ENCODE measurements around the gene TNFRSF19. TPM values are rescaled to one million over a fixed set of nuclear protein-coding genes. Genes with fewer than 3 reads are reported as not detected.

Gene TNFRSF19
- total RNA-seq, 3 donors from 2014 or later (not counting 1 experiment from before 2014, with no cell fraction given): 0.07 to 0.60 (median 0.36) TPM

GRCh38 chr13:23715762-23716235 lies 145.6 kb downstream of the TNFRSF19 start:
- WGBS (ENCODE audit: insufficient coverage): 86% methylated on average over 11 of the region's 11 CpGs
- DNase-seq: peak in 1 of 2 donors; percentile 12

GRCh38 chr13:23716401-23716800 lies 146.2 kb downstream of the TNFRSF19 start:
- DNase-seq (no peak), ATAC-seq (no peak)
- Histone ChIP-seq H3K9me3 (ENCODE audit: control insufficient read depth, insufficient read depth, low read length) (no peaks in the 10 kb centered on the region), H3K36me3 (ENCODE audit: control insufficient read depth, insufficient read depth, low read length) (no peaks in the 10 kb centered on the region), H3K4me3 (ENCODE audit: low read length) (no peak overlapping the region), H3K27me3 (ENCODE audit: control insufficient read depth, insufficient read depth, low read length) (no peaks in the 10 kb centered on the region), H3K4me1 (ENCODE audit: control insufficient read depth, insufficient read depth, low read length) (no peaks in the 10 kb centered on the region), H3K27ac (ENCODE audit: low read length) (no peak overlapping the region)
- H3K36me3 Mint-ChIP-seq: no peaks in the 10 kb centered on the region
- H3K27me3 Mint-ChIP-seq (ENCODE audit: low read depth in 2 of 2): peaks cover 18 to 20% of the 10 kb centered on the region in 2 donors
- 97% methylated on average over 1 of the region's 2 CpGs for WGBS (ENCODE audit: insufficient coverage)
- no peaks in the 10 kb centered on the region for H3K9me3 Mint-ChIP-seq
- H3K4me3 Mint-ChIP-seq: no peak overlapping the region
- TF ChIP-seq CTCF (IDR thresholded peaks at IDR 0.05): no peak
- H3K4me1 Mint-ChIP-seq: no peaks in the 10 kb centered on the region
- H3K27ac Mint-ChIP-seq: no peak overlapping the region
- intact Hi-C loops (cut with micrococcal nuclease): no loop called here

More at GRCh38 chr13:23715762-23716235, 145.6 kb downstream of the TNFRSF19 start:
- intact Hi-C loops (cut with micrococcal nuclease): no loop called here
- H3K4me3 Mint-ChIP-seq: no peak overlapping the region
- no peak overlapping the region for H3K27ac ChIP-seq (ENCODE audit: low read length)
- H3K4me1 ChIP-seq (ENCODE audit: control insufficient read depth, insufficient read depth, low read length): no peaks in the 10 kb centered on the region
- H3K27ac Mint-ChIP-seq: no peak overlapping the region
- no peaks in the 10 kb centered on the region for H3K4me1 Mint-ChIP-seq
- H3K4me3 ChIP-seq (ENCODE audit: low read length): no peak overlapping the region
- H3K9me3 Mint-ChIP-seq: no peaks in the 10 kb centered on the region
- no peak for TF ChIP-seq CTCF (IDR thresholded peaks at IDR 0.05)
- H3K36me3 Mint-ChIP-seq: no peaks in the 10 kb centered on the region
- peaks cover 18 to 20% of the 10 kb centered on the region in 2 donors for H3K27me3 Mint-ChIP-seq (ENCODE audit: low read depth in 2 of 2)
- H3K27me3 ChIP-seq (ENCODE audit: control insufficient read depth, insufficient read depth, low read length): no peaks in the 10 kb centered on the region
- no peaks in the 10 kb centered on the region for H3K36me3 ChIP-seq (ENCODE audit: control insufficient read depth, insufficient read depth, low read length)
- H3K9me3 ChIP-seq (ENCODE audit: control insufficient read depth, insufficient read depth, low read length): no peaks in the 10 kb centered on the region
- ATAC-seq: no peak

GRCh38 chr13:23718996-23719395 lies 148.8 kb downstream of the TNFRSF19 start:
- H3K4me3 Mint-ChIP-seq: no peak overlapping the region
- H3K4me1 ChIP-seq (ENCODE audit: control insufficient read depth, insufficient read depth, low read length): no peaks in the 10 kb centered on the region
- no peak for ATAC-seq
- no peaks in the 10 kb centered on the region for H3K9me3 ChIP-seq (ENCODE audit: control insufficient read depth, insufficient read depth, low read length)
- TF ChIP-seq CTCF (IDR thresholded peaks at IDR 0.05): no peak
- DNase-seq: no peak
- WGBS (ENCODE audit: insufficient coverage): 81% methylated on average over 1 of the region's 2 CpGs
- H3K4me1 Mint-ChIP-seq: no peaks in the 10 kb centered on the region
- H3K36me3 ChIP-seq (ENCODE audit: control insufficient read depth, insufficient read depth, low read length): no peaks in the 10 kb centered on the region
- intact Hi-C loops (cut with micrococcal nuclease): no loop called here
- H3K9me3 Mint-ChIP-seq: no peaks in the 10 kb centered on the region
- H3K27ac ChIP-seq (ENCODE audit: low read length): no peak overlapping the region
- no peaks in the 10 kb centered on the region for H3K36me3 Mint-ChIP-seq
- no peak overlapping the region for H3K4me3 ChIP-seq (ENCODE audit: low read length)
- peaks cover 8 to 9% of the 10 kb centered on the region in 2 donors for H3K27me3 Mint-ChIP-seq (ENCODE audit: low read depth in 2 of 2)
- no peaks in the 10 kb centered on the region for H3K27me3 ChIP-seq (ENCODE audit: control insufficient read depth, insufficient read depth, low read length)
- no peak overlapping the region for H3K27ac Mint-ChIP-seq
